Endometrium (tissue), 2 donors: ENCODE measurements around the gene WDR7.
A peak's percentile ranks its signal among the peaks of the same experiment; 100 is the strongest.

ENCODE experiments used
- FAIRE-seq: peaks from 2 replicates; lab custom pipeline; 2012; peaks lifted over from hg19 to GRCh38; lab: Jason Lieb, UNC
- donor health status: control.
- donor health status: control.

WDR7 gene

GRCh38 chr18:56995579-56996188 is 344.5 kb downstream of the WDR7 start:
- FAIRE-seq = no peak

- no peak for FAIRE-seq
Measured at GRCh38 chr18:56997200-56997599, 346.0 kb downstream of the WDR7 start.

- no peak for FAIRE-seq
Measured at GRCh38 chr18:56999823-57000222, 348.7 kb downstream of the WDR7 start.

GRCh38 chr18:57002627-57003026 is 351.5 kb downstream of the WDR7 start:
- no peak for FAIRE-seq

- peak; percentile 35 for FAIRE-seq
Measured at GRCh38 chr18:57003342-57003741, 352.2 kb downstream of the WDR7 start.

GRCh38 chr18:57004366-57005121 is 353.4 kb downstream of the WDR7 start:
- FAIRE-seq = peak; percentile 15

- FAIRE-seq = no peak
Measured at GRCh38 chr18:57008001-57008686, 357.0 kb downstream of the WDR7 start.

GRCh38 chr18:57009844-57010243 is 358.7 kb downstream of the WDR7 start:
- FAIRE-seq = no peak

GRCh38 chr18:57014772-57015413 is 363.7 kb downstream of the WDR7 start:
- no peak for FAIRE-seq

GRCh38 chr18:57015451-57015850 is 364.3 kb downstream of the WDR7 start:
- FAIRE-seq = no peak

GRCh38 chr18:57018845-57019244 is 367.7 kb downstream of the WDR7 start:
- FAIRE-seq = no peak

- no peak for FAIRE-seq
Measured at GRCh38 chr18:57022716-57023115, 371.6 kb downstream of the WDR7 start.

- FAIRE-seq = peak; percentile 55
Measured at GRCh38 chr18:57023275-57023882, 372.2 kb downstream of the WDR7 start.

GRCh38 chr18:57025540-57025939 is 374.4 kb downstream of the WDR7 start:
- no peak for FAIRE-seq

GRCh38 chr18:57026316-57026715 is 375.2 kb downstream of the WDR7 start:
- no peak for FAIRE-seq

- no peak for FAIRE-seq
Measured at GRCh38 chr18:57027190-57027708, 376.1 kb downstream of the WDR7 start.

GRCh38 chr18:57029761-57030160 is 378.6 kb downstream of the WDR7 start:
- FAIRE-seq = no peak

- FAIRE-seq = no peak
Measured at GRCh38 chr18:57030417-57030816, 379.3 kb downstream of the WDR7 start.

GRCh38 chr18:57035590-57035989 is 384.4 kb downstream of the WDR7 start:
- no peak for FAIRE-seq

GRCh38 chr18:57038395-57038794 is 387.2 kb downstream of the WDR7 start:
- FAIRE-seq = no peak

GRCh38 chr18:57040175-57040574 is 389.0 kb downstream of the WDR7 start:
- FAIRE-seq = no peak

- no peak for FAIRE-seq
Measured at GRCh38 chr18:57043241-57043640, 392.1 kb downstream of the WDR7 start.
